KMS-11 (cell line): Measurements from ENCODE around the gene TSR1.

Source experiments
- H2AFZ ChIP-seq: fragments of 200-600 bp; sonication (generic); 2 replicates; pipeline ENCODE4 v1.6.1; 2016; ENCODE audit warnings: antibody characterized with exemption, mixed run types, low read depth
- H3K27ac ChIP-seq: fragments of 200-600 bp; sonication (generic); 2 replicates; pipeline ENCODE4 v1.6.1; 2016; ENCODE audit warnings: mild to moderate bottlenecking, mixed run types
- H3K27me3 ChIP-seq: fragments of 200-600 bp; sonication (generic); 2 replicates; pipeline ENCODE4 v1.6.1; 2017; ENCODE audit warnings: mild to moderate bottlenecking, low read depth, mixed run types, moderate library complexity; ENCODE audit not compliant: insufficient read depth
- H3K36me3 ChIP-seq: fragments of 200-600 bp; sonication (generic); 2 replicates; pipeline ENCODE4 v1.6.1; 2017; ENCODE audit warnings: mild to moderate bottlenecking, mixed run types; ENCODE audit not compliant: insufficient read depth
- H3K4me1 ChIP-seq: fragments of 200-600 bp; sonication (generic); 2 replicates; pipeline ENCODE4 v1.6.1; 2016; ENCODE audit warnings: mild to moderate bottlenecking, low read depth, mixed run types; ENCODE audit not compliant: poor library complexity, severe bottlenecking
- H3K4me2 ChIP-seq: fragments of 200-600 bp; sonication (generic); 2 replicates; pipeline ENCODE4 v1.7.0; 2016; ENCODE audit warnings: mild to moderate bottlenecking, mixed run types
- H3K4me3 ChIP-seq: fragments of 200-600 bp; sonication (generic); IDR thresholded peaks from 2 replicates; pipeline ENCODE4 v1.6.1; 2017; ENCODE audit warnings: low read depth, low read length, mixed read lengths; ENCODE audit not compliant: insufficient read depth
- H3K79me2 ChIP-seq: fragments of 200-600 bp; sonication (generic); 2 replicates; pipeline ENCODE4 v1.6.1; 2016; ENCODE audit warnings: low read depth, mixed run types; ENCODE audit not compliant: insufficient read depth
- H3K9ac ChIP-seq: fragments of 200-600 bp; sonication (generic); 2 replicates; pipeline ENCODE4 v1.6.1; 2016; ENCODE audit warnings: mild to moderate bottlenecking, mixed run types
- H4K20me1 ChIP-seq: fragments of 200-600 bp; sonication (generic); 2 replicates; pipeline ENCODE4 v1.6.1; 2016; ENCODE audit warnings: mild to moderate bottlenecking, mixed run types; ENCODE audit not compliant: insufficient read depth
- CTCF ChIP-seq: fragments of 200-600 bp; sonication (generic); conservative IDR thresholded peaks from 2 replicates; pipeline ENCODE4 v1.6.1; 2017; ENCODE audit warnings: low read depth, mild to moderate bottlenecking, antibody characterized with exemption, low read length, moderate library complexity, mixed read lengths

TSR1 gene

GRCh38 chr17:2377659-2378058 lies 41.4 kb upstream of the TSR1 start:
- Histone ChIP-seq H3K9ac (no peak overlapping the region), H3K4me3 (no peak overlapping the region), H3K4me1 (peaks cover under 1% of the 10 kb centered on the region), H4K20me1 (no peaks in the 10 kb centered on the region), H3K27ac (no peak overlapping the region), H3K4me2 (no peak overlapping the region), H3K36me3 (no peaks in the 10 kb centered on the region), H3K27me3 (no peaks in the 10 kb centered on the region), H2AFZ (no peak overlapping the region), H3K79me2 (no peaks in the 10 kb centered on the region)
- no peak for TF ChIP-seq CTCF

- H3K36me3 ChIP-seq: no peaks in the 10 kb centered on the region
- TF ChIP-seq CTCF: no peak
- no peak overlapping the region for H3K9ac ChIP-seq
- no peak overlapping the region for H3K4me3 ChIP-seq
- no peaks in the 10 kb centered on the region for H3K79me2 ChIP-seq
- H4K20me1 ChIP-seq: no peaks in the 10 kb centered on the region
- no peaks in the 10 kb centered on the region for H3K4me1 ChIP-seq
- H3K4me2 ChIP-seq: no peak overlapping the region
- no peak overlapping the region for H2AFZ ChIP-seq
- no peak overlapping the region for H3K27ac ChIP-seq
- H3K27me3 ChIP-seq: no peaks in the 10 kb centered on the region
These were observed 39.9 kb upstream of the TSR1 start for GRCh38 chr17:2376107-2376506.

GRCh38 chr17:2375406-2375805 lies 39.1 kb upstream of the TSR1 start:
- no peaks in the 10 kb centered on the region for H3K4me1 ChIP-seq
- H3K36me3 ChIP-seq: no peaks in the 10 kb centered on the region
- H4K20me1 ChIP-seq: no peaks in the 10 kb centered on the region
- H3K79me2 ChIP-seq: no peaks in the 10 kb centered on the region
- H3K27me3 ChIP-seq: no peaks in the 10 kb centered on the region
- no peak overlapping the region for H3K9ac ChIP-seq
- H2AFZ ChIP-seq: no peak overlapping the region
- no peak overlapping the region for H3K27ac ChIP-seq
- H3K4me2 ChIP-seq: no peak overlapping the region
- no peak for TF ChIP-seq CTCF
- H3K4me3 ChIP-seq: no peak overlapping the region

- no peaks in the 10 kb centered on the region for H3K27me3 ChIP-seq
- H4K20me1 ChIP-seq: no peaks in the 10 kb centered on the region
- no peak for TF ChIP-seq CTCF
- H3K4me2 ChIP-seq: no peak overlapping the region
- no peak overlapping the region for H3K9ac ChIP-seq
- no peak overlapping the region for H2AFZ ChIP-seq
- H3K36me3 ChIP-seq: no peaks in the 10 kb centered on the region
- no peaks in the 10 kb centered on the region for H3K4me1 ChIP-seq
- H3K4me3 ChIP-seq: no peak overlapping the region
- no peak overlapping the region for H3K27ac ChIP-seq
- no peaks in the 10 kb centered on the region for H3K79me2 ChIP-seq
These were observed 38.5 kb upstream of the TSR1 start for GRCh38 chr17:2374549-2375285.
